KOPT-K1 (cell line): Measurements from ENCODE around the gene RPL28.
"Not testable (repeated sequence)": the region's sequence is repeated elsewhere in the genome, so short reads cannot be mapped to it uniquely, and the experiment has no call there.

Experiments used
- H3K27ac ChIP-seq: fragments of 200-600 bp; sonication (generic); 2 replicates; pipeline ENCODE4 v1.5.1; 2016; ENCODE audit warnings: antibody characterized with exemption, mild to moderate bottlenecking, low read depth, low read length; ENCODE audit not compliant: poor library complexity, severe bottlenecking
- H3K36me3 ChIP-seq: fragments of 200-600 bp; sonication (generic); 2 replicates; pipeline ENCODE4 v1.5.1; 2017; ENCODE audit warnings: antibody characterized with exemption, mild to moderate bottlenecking, low read length, moderate library complexity; ENCODE audit not compliant: insufficient read depth
- H3K9me3 ChIP-seq: fragments of 200-600 bp; sonication (generic); 2 replicates; pipeline ENCODE4 v1.5.1; 2017; ENCODE audit warnings: antibody characterized with exemption, low read length, mild to moderate bottlenecking; ENCODE audit not compliant: insufficient read depth, poor library complexity, severe bottlenecking

RPL28 gene

GRCh38 chr19:55391191-55391670, 5.5 kb downstream of the RPL28 start:
- H3K9me3 ChIP-seq: no peaks in the 10 kb centered on the region
- no peak overlapping the region for H3K27ac ChIP-seq
- peaks cover 60% of the 10 kb centered on the region for H3K36me3 ChIP-seq

GRCh38 chr19:55391702-55392615, 6.2 kb downstream of the RPL28 start:
- peaks cover 53% of the 10 kb centered on the region for H3K36me3 ChIP-seq
- H3K9me3 ChIP-seq: no peaks in the 10 kb centered on the region
- no peak overlapping the region for H3K27ac ChIP-seq

- Histone ChIP-seq H3K27ac (no peak overlapping the region), H3K9me3 (no peaks in the 10 kb centered on the region), H3K36me3 (peaks cover 42% of the 10 kb centered on the region)
Observed at GRCh38 chr19:55392820-55393761, 7.4 kb downstream of the RPL28 start.

GRCh38 chr19:55398200-55398925, 12.6 kb downstream of the RPL28 start:
- no peak overlapping the region for H3K27ac ChIP-seq

GRCh38 chr19:55400281-55401087, 14.8 kb downstream of the RPL28 start:
- peaks cover 55% of the 10 kb centered on the region for H3K36me3 ChIP-seq
- H3K9me3 ChIP-seq: no peaks in the 10 kb centered on the region
- no peak overlapping the region for H3K27ac ChIP-seq

More at GRCh38 chr19:55398200-55398925, 12.6 kb downstream of the RPL28 start:
- peaks cover 34% of the 10 kb centered on the region for H3K36me3 ChIP-seq
- H3K9me3 ChIP-seq: no peaks in the 10 kb centered on the region

- H3K27ac ChIP-seq, H3K9me3 ChIP-seq: not testable (repeated sequence)
- peaks cover 64% of the 10 kb centered on the region for H3K36me3 ChIP-seq
Observed at GRCh38 chr19:55401390-55401789, 15.7 kb downstream of the RPL28 start.

- peaks cover 68% of the 10 kb centered on the region for H3K36me3 ChIP-seq
- H3K27ac ChIP-seq: no peak overlapping the region
- H3K9me3 ChIP-seq: no peaks in the 10 kb centered on the region
Observed at GRCh38 chr19:55402509-55402908, 16.8 kb downstream of the RPL28 start.

- Histone ChIP-seq H3K27ac (peak overlapping the region; percentile 95), H3K36me3 (peaks cover 61% of the 10 kb centered on the region)
Observed at GRCh38 chr19:55405638-55406037, 19.9 kb downstream of the RPL28 start.

GRCh38 chr19:55406091-55406825, 20.5 kb downstream of the RPL28 start:
- Histone ChIP-seq H3K9me3 (no peaks in the 10 kb centered on the region), H3K27ac (peak overlapping the region; percentile 95), H3K36me3 (peaks cover 55% of the 10 kb centered on the region)

More at GRCh38 chr19:55405638-55406037, 19.9 kb downstream of the RPL28 start:
- H3K9me3 ChIP-seq: no peaks in the 10 kb centered on the region

GRCh38 chr19:55406826-55407549, 21.3 kb downstream of the RPL28 start:
- Histone ChIP-seq H3K9me3 (no peaks in the 10 kb centered on the region), H3K27ac (peak overlapping the region; percentile 95), H3K36me3 (peaks cover 48% of the 10 kb centered on the region)

- not testable (repeated sequence) for H3K9me3 ChIP-seq
- peaks cover 44% of the 10 kb centered on the region for H3K36me3 ChIP-seq
- peak within 1 kb of the TSS; percentile 95 for H3K27ac ChIP-seq
Observed at GRCh38 chr19:55407550-55407799, 21.7 kb downstream of the RPL28 start, which contains the start of gene UBE2S. Gene UBE2S (minus strand): TSS chr19:55407788. CDS start chr19:55407589, 199 bp downstream.

GRCh38 chr19:55407800-55408532, 22.2 kb downstream of the RPL28 start:
- H3K27ac ChIP-seq: peak overlapping the region; percentile 95
- no peaks in the 10 kb centered on the region for H3K9me3 ChIP-seq
- H3K36me3 ChIP-seq: peaks cover 39% of the 10 kb centered on the region
